ENCODE measurements around the gene TSPAN12.

The TSPAN12 gene

DNA sequence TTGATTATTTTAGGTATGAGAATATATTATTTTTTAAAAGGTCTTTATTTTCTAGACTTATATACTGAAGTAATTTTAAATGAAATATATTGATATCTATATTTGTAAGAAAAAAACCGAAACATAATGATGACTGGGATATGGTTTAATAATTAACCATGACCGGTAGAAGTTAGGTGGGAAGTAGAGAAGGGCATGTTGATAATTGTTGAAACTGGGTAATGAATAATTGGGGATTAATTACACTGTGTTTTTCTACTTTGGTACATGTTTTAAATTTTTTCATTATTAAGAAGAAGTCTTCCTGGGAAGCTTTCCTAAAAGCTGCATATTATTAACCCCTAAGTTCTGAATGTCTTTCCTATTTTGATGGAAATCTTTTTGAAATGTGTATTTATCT, 16.3 kb downstream of the TSPAN12 start:
- DNase-seq, result no peak

DNA sequence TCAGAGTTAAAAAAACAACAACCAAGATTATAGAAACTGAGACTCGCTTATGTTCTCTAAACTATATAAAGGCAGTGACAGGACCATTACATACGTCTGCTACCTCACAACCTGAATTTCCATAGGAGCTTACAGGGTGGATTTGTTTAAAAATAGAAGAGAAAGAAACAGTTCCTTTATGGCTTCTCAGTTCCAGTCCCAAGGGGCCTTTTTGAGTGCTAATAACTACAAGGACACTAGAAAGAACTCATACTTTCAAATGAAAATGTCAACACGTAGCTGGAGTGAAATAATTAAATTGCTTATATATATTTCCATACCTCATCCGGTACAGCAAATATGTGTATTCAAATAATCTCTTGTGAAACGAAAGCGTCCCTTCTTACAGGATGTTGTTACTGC, 19.7 kb downstream of the TSPAN12 start:
- no peak for DNase-seq

GRCh38 chr7:120837599-120837998, 20.3 kb downstream of the TSPAN12 start:
- no peak for DNase-seq

GRCh38 chr7:120836556-120837115, 21.3 kb downstream of the TSPAN12 start:
- DNase-seq, result no peak

DNA sequence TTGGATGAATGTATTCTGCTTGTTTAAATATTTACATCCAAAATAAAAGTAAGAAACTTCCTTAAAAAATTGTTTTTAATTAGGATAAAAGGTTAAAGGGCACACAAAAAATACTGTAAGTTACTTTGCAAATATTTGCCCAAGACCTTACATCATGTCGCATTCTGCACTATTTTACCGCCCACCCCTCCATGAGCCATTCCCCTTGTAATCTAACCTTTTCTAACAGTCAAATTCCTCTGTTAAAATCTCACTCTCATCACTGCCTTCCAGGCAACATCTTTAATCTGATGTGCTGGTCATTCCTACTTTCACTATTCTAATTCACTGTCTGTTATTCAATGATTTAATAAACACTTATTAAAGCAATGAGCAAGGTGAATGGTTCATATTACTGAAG, 23.2 kb downstream of the TSPAN12 start:
- DNase-seq, result no peak

- DNase-seq, result no peak
Measured at GRCh38 chr7:120833546-120833945, 24.4 kb downstream of the TSPAN12 start.

- no peak for DNase-seq
Measured at GRCh38 chr7:120832803-120833202, 25.1 kb downstream of the TSPAN12 start.

DNA sequence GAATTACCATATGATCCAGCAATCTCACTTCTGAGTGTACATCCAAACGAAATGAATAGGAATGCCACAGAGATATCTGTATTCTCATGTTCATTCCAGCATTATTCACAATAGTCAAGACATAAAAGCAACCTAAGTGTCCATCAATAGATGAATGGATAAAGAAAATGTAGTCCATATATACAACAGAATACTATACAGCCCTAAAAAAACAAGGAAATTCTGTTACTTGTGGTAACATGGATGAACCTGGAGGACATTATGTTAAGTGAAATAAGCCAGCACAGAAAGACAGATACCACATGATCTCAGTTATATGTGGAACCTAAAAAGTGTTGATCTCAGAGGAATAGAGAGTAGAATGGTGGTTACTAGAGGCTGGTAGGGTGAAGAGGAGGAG, 26.7 kb downstream of the TSPAN12 start:
- DNase-seq, result no peak

GRCh38 chr7:120829487-120829886, 28.5 kb downstream of the TSPAN12 start:
- DNase-seq, result no peak

- no peak for DNase-seq
Measured at GRCh38 chr7:120828528-120828927, 29.4 kb downstream of the TSPAN12 start.

- DNase-seq, result no peak
Measured at GRCh38 chr7:120827371-120828118, 30.4 kb downstream of the TSPAN12 start.

DNA sequence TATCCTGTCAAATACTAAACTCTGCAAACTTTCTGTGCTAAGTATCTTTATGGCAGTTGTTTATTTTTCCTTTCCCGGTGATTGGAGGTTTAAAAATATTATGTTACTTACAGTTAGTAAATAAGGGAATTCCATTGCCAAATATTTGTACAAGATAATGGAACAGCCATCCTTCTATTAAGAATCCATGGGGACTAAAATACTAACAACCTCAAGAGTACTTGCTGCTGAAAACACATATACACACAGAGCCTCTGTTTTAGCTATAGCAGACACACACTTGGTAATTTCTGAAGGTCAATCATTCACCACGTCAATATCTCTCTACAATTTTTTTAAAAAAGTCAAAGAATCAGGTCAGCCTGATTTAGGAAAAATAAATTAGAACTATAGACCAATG, 32.4 kb downstream of the TSPAN12 start:
- no peak for DNase-seq

- no peak for DNase-seq
Measured at GRCh38 chr7:120825152-120825551, 32.8 kb downstream of the TSPAN12 start.

DNA sequence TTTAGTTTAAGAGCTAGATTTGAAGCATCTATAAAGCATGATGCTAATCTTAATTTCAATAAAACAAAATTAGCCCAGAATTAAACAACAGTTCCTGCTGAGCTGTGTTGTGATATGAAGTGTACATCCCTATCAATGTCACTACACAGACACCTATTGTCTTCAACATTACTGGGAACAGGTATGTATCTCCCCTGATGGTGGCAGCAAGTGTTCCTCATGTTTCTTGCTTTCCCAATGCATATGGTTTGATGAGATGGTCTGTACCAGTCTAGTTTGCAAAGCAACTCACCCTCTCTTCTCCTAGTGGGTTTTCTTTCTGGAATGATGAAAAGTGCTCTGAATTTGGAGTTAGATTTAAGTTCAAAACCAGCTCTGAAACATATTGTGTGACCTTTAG, 38.1 kb downstream of the TSPAN12 start:
- DNase-seq, result no peak

GRCh38 chr7:120817851-120818250, 40.1 kb downstream of the TSPAN12 start:
- no peak for DNase-seq

- DNase-seq, result no peak
Measured at GRCh38 chr7:120814253-120814939, 43.5 kb downstream of the TSPAN12 start.

DNA sequence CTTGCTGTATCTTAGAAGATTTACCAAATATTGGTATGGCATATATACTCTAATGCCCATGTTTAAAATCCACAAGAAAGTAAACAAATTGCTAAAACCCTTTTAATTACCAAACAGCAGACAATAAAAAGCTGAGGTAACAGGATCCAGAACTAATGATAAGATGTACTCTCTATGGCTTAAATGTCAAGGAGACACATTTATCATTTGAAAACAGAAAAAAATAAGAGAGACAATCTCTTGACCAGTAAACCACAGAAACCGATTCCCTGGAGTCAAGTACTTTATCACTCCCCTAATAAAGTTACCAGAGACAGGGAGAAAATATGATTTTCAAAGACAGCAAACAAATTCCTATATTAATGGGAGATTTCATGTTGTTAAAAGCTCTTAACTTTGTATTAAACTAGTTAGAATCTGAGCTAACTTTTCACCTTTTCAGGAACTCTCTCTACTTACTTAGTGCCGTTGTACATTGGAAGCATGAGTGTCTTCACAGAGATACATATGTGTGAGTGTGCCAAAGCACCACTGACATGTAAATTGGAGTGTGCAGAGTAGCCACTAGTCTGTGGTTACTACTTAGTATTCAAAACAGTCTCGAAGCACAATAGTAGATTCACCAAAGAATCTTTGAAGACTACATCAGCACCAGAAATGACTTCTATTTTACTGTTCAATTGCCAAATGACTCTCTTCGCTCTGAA, 44.2 kb downstream of the TSPAN12 start:
- DNase-seq, result no peak

DNA sequence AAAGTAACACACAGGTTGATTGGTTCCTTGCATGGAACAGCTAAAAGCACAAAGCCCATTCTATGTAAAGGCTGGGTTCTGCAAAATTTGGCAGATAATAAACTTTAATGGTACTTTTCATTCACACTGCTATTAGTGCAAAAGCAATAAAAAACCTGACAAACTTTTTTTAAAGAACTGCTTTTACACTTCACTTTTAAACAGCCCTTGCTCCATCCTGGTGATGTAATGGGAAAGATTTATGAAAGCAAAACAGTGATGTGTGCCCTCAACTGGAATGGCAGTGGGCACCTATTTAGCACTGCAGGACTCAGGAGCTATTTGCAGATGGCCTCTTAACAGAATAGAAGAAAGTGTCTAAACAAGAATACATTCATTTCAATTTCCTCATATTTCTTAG, 44.9 kb downstream of the TSPAN12 start:
- DNase-seq, result no peak

- no peak for DNase-seq
Measured at GRCh38 chr7:120809260-120809659, 48.7 kb downstream of the TSPAN12 start.

- no peak for DNase-seq
Measured at GRCh38 chr7:120807390-120807789, 50.6 kb downstream of the TSPAN12 start.

DNA sequence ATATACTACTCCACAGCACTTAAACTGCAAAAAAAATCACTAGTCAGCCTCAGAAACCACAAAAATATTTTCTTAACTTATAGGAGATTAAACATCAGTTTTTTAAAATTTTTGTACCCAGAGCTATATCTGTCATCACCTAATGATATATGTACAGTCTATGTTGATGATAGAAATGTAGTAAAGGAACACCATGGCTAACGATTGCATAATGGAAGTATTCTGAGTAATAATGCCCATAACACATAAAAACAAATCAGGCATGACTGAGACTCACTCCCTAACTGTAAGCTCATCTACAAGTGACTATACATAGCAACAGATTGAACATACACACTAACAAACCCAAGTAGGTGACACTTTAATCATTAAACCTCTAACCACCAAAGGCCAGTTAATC, 51.3 kb downstream of the TSPAN12 start:
- DNase-seq, result no peak

- peak; percentile 54 for DNase-seq
Measured at GRCh38 chr7:120805636-120806388, 52.1 kb downstream of the TSPAN12 start.

DNA sequence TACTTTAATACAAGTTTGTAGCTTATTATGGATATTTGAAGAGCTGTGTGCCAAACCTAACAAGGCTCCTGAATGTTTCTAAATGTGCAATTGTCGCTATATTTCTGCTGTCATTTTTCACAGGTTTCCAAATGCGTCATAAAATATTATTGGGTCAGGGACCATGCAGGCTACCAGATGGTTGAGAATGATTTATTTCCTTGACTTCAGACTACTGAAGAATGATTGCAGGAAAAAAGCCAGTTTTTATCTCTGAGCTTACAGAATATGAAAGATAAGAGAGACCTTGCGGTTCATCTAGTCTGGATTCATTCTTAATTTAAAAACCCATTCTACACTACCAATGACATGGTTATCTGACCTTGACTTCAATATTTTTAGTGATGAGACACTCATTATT, 55.2 kb downstream of the TSPAN12 start:
- no peak for DNase-seq

Data from CD4-positive, alpha-beta T cell treated with Interleukin-10 for 1 hour (primary cell).